ENCODE measurements around the gene USP13. TPM values are rescaled to one million over a fixed set of nuclear protein-coding genes. Genes with fewer than 3 reads are reported as not detected.

USP13 gene
- total RNA-seq, 3 donors from 2014 or later (not counting 1 experiment from before 2014, with no cell fraction given), result 2.4 to 5.6 (median 3.0) TPM

GRCh38 chr3:179719048-179719734, 66.4 kb downstream of the USP13 start:
- Histone ChIP-seq H3K36me3 (ENCODE audit: control insufficient read depth, insufficient read depth, low read length) (no peaks in the 10 kb centered on the region), H3K4me1 (ENCODE audit: control insufficient read depth, insufficient read depth, low read length) (no peaks in the 10 kb centered on the region), H3K27me3 (ENCODE audit: control insufficient read depth, insufficient read depth, low read length) (no peaks in the 10 kb centered on the region), H3K4me3 (ENCODE audit: low read length) (no peak overlapping the region), H3K9me3 (ENCODE audit: control insufficient read depth, insufficient read depth, low read length) (no peaks in the 10 kb centered on the region), H3K27ac (ENCODE audit: low read length) (no peak overlapping the region)
- H3K27me3 Mint-ChIP-seq (ENCODE audit: low read depth in 2 of 2), result no peaks in the 10 kb centered on the region
- ATAC-seq, result no peak
- H3K4me3 Mint-ChIP-seq, result no peak overlapping the region
- no peaks in the 10 kb centered on the region for H3K36me3 Mint-ChIP-seq
- no peak for TF ChIP-seq CTCF (IDR thresholded peaks at IDR 0.05)
- DNase-seq, result no peak
- intact Hi-C loops (cut with micrococcal nuclease), result no loop called here
- no peaks in the 10 kb centered on the region for H3K4me1 Mint-ChIP-seq
- 89% methylated on average over 10 of the region's 10 CpGs for WGBS (ENCODE audit: insufficient coverage)
- H3K27ac Mint-ChIP-seq, result no peak overlapping the region
- no peaks in the 10 kb centered on the region for H3K9me3 Mint-ChIP-seq

GRCh38 chr3:179720196-179720595, 67.4 kb downstream of the USP13 start:
- no peak for TF ChIP-seq CTCF (IDR thresholded peaks at IDR 0.05)
- Histone ChIP-seq H3K36me3 (ENCODE audit: control insufficient read depth, insufficient read depth, low read length) (no peaks in the 10 kb centered on the region), H3K4me3 (ENCODE audit: low read length) (no peak overlapping the region), H3K4me1 (ENCODE audit: control insufficient read depth, insufficient read depth, low read length) (no peaks in the 10 kb centered on the region), H3K9me3 (ENCODE audit: control insufficient read depth, insufficient read depth, low read length) (no peaks in the 10 kb centered on the region), H3K27me3 (ENCODE audit: control insufficient read depth, insufficient read depth, low read length) (no peaks in the 10 kb centered on the region), H3K27ac (ENCODE audit: low read length) (no peak overlapping the region)
- Mint-ChIP-seq H3K4me1 (no peaks in the 10 kb centered on the region), H3K27me3 (ENCODE audit: low read depth in 2 of 2) (no peaks in the 10 kb centered on the region), H3K36me3 (no peaks in the 10 kb centered on the region), H3K4me3 (no peak overlapping the region), H3K27ac (no peak overlapping the region), H3K9me3 (no peaks in the 10 kb centered on the region)
- intact Hi-C loops (cut with micrococcal nuclease), result no loop called here
- WGBS (ENCODE audit: insufficient coverage), result 64% methylated on average over 3 of the region's 8 CpGs
- no peak for DNase-seq
- ATAC-seq, result no peak

DNA sequence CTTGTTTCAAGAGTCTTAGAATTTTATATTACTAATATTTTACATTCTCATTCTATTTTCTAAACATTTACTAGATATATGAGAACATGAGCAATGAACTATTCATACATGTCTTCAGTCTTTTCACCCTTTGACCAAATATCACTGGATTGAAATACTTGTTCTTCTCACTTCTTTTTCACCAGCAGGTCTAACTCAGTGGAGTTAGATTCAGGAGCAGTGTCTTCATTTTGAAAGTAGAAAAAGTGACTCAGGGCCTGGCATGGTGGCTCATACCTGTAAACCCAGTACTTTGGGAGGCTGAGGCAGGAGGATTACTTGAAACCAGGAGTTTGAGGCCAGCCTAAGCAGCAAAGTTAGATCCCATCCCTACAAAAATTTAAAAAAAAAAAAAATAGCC, 70.8 kb downstream of the USP13 start:
- no peak for TF ChIP-seq CTCF (IDR thresholded peaks at IDR 0.05)
- no peak overlapping the region for H3K4me3 ChIP-seq (ENCODE audit: low read length)
- H3K27ac ChIP-seq (ENCODE audit: low read length), result no peak overlapping the region
- H3K4me3 Mint-ChIP-seq, result no peak overlapping the region
- H3K9me3 ChIP-seq (ENCODE audit: control insufficient read depth, insufficient read depth, low read length), result no peaks in the 10 kb centered on the region
- H3K27me3 Mint-ChIP-seq (ENCODE audit: low read depth in 2 of 2), result no peaks in the 10 kb centered on the region
- H3K36me3 ChIP-seq (ENCODE audit: control insufficient read depth, insufficient read depth, low read length), result no peaks in the 10 kb centered on the region
- H3K27ac Mint-ChIP-seq, result no peak overlapping the region
- no peaks in the 10 kb centered on the region for H3K4me1 Mint-ChIP-seq
- H3K27me3 ChIP-seq (ENCODE audit: control insufficient read depth, insufficient read depth, low read length), result no peaks in the 10 kb centered on the region
- DNase-seq (no peak), ATAC-seq (no peak)
- intact Hi-C loops (cut with micrococcal nuclease), result no loop called here
- no peaks in the 10 kb centered on the region for H3K9me3 Mint-ChIP-seq
- no peaks in the 10 kb centered on the region for H3K4me1 ChIP-seq (ENCODE audit: control insufficient read depth, insufficient read depth, low read length)
- H3K36me3 Mint-ChIP-seq, result no peaks in the 10 kb centered on the region

DNA sequence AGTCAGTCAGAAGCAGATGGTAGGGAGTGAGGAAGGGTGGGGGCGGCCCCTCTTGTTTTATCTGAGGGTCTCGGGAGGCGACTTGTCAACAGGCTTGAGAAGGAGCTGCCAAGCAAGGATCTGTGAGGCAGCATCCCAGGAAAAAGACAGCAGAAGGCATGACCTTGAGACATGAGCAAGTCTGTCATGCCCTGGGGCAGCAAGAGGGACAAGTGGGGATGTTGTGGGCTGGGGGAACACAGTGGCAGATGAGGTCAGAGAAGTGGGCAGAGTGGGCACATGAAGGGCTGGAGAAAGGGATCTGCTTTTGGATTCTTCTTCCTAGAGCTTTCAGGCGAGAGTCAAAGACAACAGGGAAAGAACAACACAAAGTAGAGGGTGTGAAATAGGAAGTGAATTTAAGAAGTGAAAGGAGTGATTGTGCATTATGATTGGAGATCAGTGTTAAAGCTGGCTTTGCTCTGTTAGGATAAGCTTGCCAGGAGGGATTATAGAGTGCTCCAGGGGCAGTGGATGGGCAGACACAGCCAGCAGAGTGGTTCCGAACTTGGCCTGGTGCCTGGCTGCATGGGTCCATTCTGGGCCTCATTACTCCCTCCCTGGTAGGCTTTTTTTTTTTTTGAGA, 73.3 kb downstream of the USP13 start:
- Mint-ChIP-seq H3K9me3 (no peaks in the 10 kb centered on the region), H3K27ac (no peak overlapping the region), H3K36me3 (no peaks in the 10 kb centered on the region), H3K4me1 (no peaks in the 10 kb centered on the region), H3K27me3 (ENCODE audit: low read depth in 2 of 2) (no peaks in the 10 kb centered on the region), H3K4me3 (no peak overlapping the region)
- no peak overlapping the region for H3K27ac ChIP-seq (ENCODE audit: low read length)
- H3K27me3 ChIP-seq (ENCODE audit: control insufficient read depth, insufficient read depth, low read length), result no peaks in the 10 kb centered on the region
- ATAC-seq (no peak), DNase-seq (no peak)
- H3K4me3 ChIP-seq (ENCODE audit: low read length), result no peak overlapping the region
- no peaks in the 10 kb centered on the region for H3K9me3 ChIP-seq (ENCODE audit: control insufficient read depth, insufficient read depth, low read length)
- H3K36me3 ChIP-seq (ENCODE audit: control insufficient read depth, insufficient read depth, low read length), result peaks cover 4% of the 10 kb centered on the region
- intact Hi-C loops (cut with micrococcal nuclease), result no loop called here
- no peak for TF ChIP-seq CTCF (IDR thresholded peaks at IDR 0.05)
- H3K4me1 ChIP-seq (ENCODE audit: control insufficient read depth, insufficient read depth, low read length), result no peaks in the 10 kb centered on the region
- WGBS (ENCODE audit: insufficient coverage), result 95% methylated on average over 5 of the region's 5 CpGs
